ENCODE measurements around the gene CEP135. TPM values are rescaled to one million over a fixed set of nuclear protein-coding genes. Genes with fewer than 3 reads are reported as not detected.
A peak's percentile ranks its signal among the peaks of the same experiment; 100 is the strongest.

Gene CEP135
- total and polyA plus RNA-seq, 8 donors = 0.76 to 18.1 (median 6.3) TPM

DNA sequence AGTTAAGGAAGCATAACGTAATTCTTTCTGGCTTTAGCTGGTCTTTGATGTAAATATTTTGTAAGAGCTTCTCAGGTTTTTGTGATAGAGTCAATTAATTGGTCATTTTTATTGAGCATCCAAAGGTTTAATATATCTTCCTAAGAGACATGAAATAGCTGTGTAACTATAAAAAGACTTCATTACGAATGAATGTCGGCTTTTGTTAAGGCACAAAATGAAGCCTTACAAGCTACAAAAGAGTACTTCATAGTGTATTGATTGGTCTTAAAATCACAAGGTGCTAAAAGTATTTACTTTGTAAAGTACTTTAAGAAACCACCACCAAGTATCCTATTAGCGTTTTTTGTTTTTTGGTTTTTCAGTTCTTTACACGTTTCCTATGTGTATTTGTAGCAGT lies 104.2 kb downstream of the CEP135 start:
- H3K27me3 ChIP-seq = peaks cover 0 to 41% (median 13%) of the 10 kb centered on the region in 3 donors
- no peak overlapping the region for H3K27ac ChIP-seq
- intact Hi-C loops (cut with DNase I; ENCODE audit: low total_unique reads) = no loop called here
- WGBS, 5 donors = 63 to 86% (median 75%) methylated on average over 5 of the region's 5 CpGs
- H3K4me1 ChIP-seq = peaks cover 14 to 30% (median 17%) of the 10 kb centered on the region in 4 donors
- no peak overlapping the region for H3K4me3 ChIP-seq
- H3K36me3 ChIP-seq = no peaks in the 10 kb centered on the region
- no peak for DNase-seq
- TF ChIP-seq, protein P1, sequence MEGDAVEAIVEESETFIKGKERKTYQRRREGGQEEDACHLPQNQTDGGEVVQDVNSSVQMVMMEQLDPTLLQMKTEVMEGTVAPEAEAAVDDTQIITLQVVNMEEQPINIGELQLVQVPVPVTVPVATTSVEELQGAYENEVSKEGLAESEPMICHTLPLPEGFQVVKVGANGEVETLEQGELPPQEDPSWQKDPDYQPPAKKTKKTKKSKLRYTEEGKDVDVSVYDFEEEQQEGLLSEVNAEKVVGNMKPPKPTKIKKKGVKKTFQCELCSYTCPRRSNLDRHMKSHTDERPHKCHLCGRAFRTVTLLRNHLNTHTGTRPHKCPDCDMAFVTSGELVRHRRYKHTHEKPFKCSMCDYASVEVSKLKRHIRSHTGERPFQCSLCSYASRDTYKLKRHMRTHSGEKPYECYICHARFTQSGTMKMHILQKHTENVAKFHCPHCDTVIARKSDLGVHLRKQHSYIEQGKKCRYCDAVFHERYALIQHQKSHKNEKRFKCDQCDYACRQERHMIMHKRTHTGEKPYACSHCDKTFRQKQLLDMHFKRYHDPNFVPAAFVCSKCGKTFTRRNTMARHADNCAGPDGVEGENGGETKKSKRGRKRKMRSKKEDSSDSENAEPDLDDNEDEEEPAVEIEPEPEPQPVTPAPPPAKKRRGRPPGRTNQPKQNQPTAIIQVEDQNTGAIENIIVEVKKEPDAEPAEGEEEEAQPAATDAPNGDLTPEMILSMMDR (IDR thresholded peaks at IDR 0.05) = no peak
- TF ChIP-seq POLR2AphosphoS5 (IDR thresholded peaks at IDR 0.05) (no peak), POLR2A (IDR thresholded peaks at IDR 0.05) (no peak)
- no peaks in the 10 kb centered on the region for H3K9me3 ChIP-seq

DNA sequence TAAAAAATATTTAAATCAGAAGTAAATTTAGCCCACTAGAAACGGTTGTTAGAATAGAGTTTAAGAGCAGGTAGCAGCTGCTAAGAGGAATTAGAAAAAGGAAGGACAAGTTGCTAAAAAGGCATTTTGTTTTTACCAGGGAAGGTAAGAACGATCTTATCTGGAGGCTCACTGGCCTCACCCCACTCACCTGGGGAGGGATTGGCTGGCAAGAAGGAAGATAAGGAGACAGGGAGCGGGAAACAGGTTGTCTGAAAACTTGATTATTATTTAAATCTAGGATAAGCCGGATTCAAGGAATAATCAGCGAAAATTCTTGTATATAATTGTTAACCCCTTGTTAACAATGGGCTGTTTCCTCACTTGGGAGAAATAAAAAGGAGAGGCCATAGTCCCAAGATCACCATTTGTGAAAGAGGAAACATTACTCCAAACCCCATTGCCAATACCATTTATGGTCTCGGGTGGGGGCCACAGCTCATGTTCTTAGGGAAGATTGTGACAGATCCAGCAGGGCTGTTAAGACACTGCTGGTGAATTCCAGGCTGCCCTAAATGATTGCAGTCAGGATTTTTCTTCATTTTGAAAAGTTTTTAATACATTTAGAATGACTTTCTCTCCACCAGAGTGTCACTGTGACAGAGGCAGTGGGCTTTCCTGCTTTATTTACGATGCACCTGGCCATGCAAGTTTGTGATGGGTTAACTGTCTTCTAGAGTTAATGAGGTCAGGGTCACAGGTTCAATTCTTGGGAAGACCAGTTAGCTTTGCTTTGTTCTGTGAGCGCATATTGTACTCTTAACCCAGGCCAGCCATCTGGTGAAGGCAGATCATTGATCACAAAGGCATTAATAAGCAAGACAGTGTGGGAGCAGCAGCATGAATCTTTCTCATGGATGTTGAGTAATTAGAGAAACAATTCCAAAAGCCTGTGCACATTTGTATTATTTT lies 106.6 kb downstream of the CEP135 start:
- H3K27me3 ChIP-seq = peaks cover 0 to 20% (median 0%) of the 10 kb centered on the region in 3 donors
- H3K4me1 ChIP-seq = peaks cover 0 to 8% (median 0%) of the 10 kb centered on the region in 4 donors
- H3K9me3 ChIP-seq = no peaks in the 10 kb centered on the region
- no peak overlapping the region for H3K27ac ChIP-seq
- intact Hi-C loops (cut with DNase I; ENCODE audit: low total_unique reads) = no loop called here
- no peaks in the 10 kb centered on the region for H3K36me3 ChIP-seq
- 38 to 55% (median 46%) methylated on average over 8 of the region's 8 CpGs for WGBS, 5 donors
- TF ChIP-seq EP300 (IDR thresholded peaks at IDR 0.05) = no peak
- TF ChIP-seq, protein P1 (IDR thresholded peaks at IDR 0.05) = no peak
- TF ChIP-seq POLR2A (IDR thresholded peaks at IDR 0.05) = no peak
- no peak for TF ChIP-seq POLR2AphosphoS5 (IDR thresholded peaks at IDR 0.05)
- no peak overlapping the region for H3K4me3 ChIP-seq
- DNase-seq = peak in 1 of 2 donors; percentile 44

DNA sequence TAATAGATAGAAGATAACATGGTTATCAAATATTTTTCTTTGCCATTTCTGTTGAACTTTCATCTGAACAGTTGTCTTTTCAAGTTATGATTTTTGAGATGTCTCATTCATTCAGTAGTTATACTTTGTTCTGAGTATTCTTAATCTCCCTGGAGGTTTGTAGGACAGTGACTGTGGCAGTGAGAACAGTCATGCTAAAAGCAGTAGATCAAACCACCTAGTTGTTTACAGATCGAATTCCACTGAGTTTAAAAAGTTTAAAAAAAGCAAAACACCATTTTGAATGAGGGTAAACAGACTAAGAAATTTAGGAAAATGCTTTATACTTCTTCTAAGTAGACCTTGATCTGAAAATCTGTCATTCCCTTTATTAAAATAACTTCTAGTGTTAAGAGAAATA lies 107.2 kb downstream of the CEP135 start:
- peaks cover 0 to 6% (median 0%) of the 10 kb centered on the region in 4 donors for H3K4me1 ChIP-seq
- H3K36me3 ChIP-seq = no peaks in the 10 kb centered on the region
- TF ChIP-seq EP300 (IDR thresholded peaks at IDR 0.05) = no peak
- no peak for TF ChIP-seq POLR2AphosphoS5 (IDR thresholded peaks at IDR 0.05)
- TF ChIP-seq, protein P1 (IDR thresholded peaks at IDR 0.05) = no peak
- TF ChIP-seq POLR2A (IDR thresholded peaks at IDR 0.05) = no peak
- no peaks in the 10 kb centered on the region for H3K9me3 ChIP-seq
- intact Hi-C loops (cut with DNase I; ENCODE audit: low total_unique reads) = no loop called here
- WGBS, 5 donors = 54 to 65% (median 63%) methylated on average over 1 of the region's 1 CpG
- H3K27ac ChIP-seq = no peak overlapping the region
- no peak for DNase-seq
- no peak overlapping the region for H3K4me3 ChIP-seq
- H3K27me3 ChIP-seq = peaks cover 0 to 13% (median 0%) of the 10 kb centered on the region in 3 donors

DNA sequence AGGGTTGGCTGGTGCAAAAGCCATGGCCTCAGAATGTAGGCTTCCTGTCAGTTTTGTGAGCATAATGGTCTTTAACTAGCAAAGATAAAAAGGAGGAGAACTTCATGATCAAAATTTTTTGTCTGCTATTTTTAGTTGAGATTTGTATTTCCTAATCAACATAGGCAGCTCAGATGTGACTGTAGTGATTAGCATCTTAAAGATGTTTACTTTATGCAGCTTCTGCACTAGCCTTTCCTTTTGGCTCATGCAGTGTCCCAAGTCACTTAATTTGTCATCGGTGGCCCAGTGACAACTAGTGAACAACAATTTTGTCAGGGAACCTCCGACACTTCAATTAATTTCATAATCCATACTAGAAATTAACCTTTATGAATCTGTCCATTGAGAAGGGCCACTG lies 109.8 kb downstream of the CEP135 start:
- H3K4me3 ChIP-seq = no peak overlapping the region
- peaks cover 0 to 6% (median 0%) of the 10 kb centered on the region in 4 donors for H3K4me1 ChIP-seq
- no peak overlapping the region for H3K27ac ChIP-seq
- H3K9me3 ChIP-seq = no peaks in the 10 kb centered on the region
- WGBS, 5 donors = 86 to 92% (median 92%) methylated on average over 2 of the region's 2 CpGs
- DNase-seq = no peak
- intact Hi-C loops (cut with DNase I; ENCODE audit: low total_unique reads) = no loop called here
- no peaks in the 10 kb centered on the region for H3K27me3 ChIP-seq
- TF ChIP-seq EP300 (IDR thresholded peaks at IDR 0.05) (no peak), POLR2AphosphoS5 (IDR thresholded peaks at IDR 0.05) (no peak), POLR2A (IDR thresholded peaks at IDR 0.05) (no peak)
- TF ChIP-seq, protein P1 (IDR thresholded peaks at IDR 0.05) = no peak
- no peaks in the 10 kb centered on the region for H3K36me3 ChIP-seq
